ENCODE results near the gene ADRB1.

ADRB1 gene

GRCh38 chr10:114079421-114079820, 35.8 kb downstream of the ADRB1 start:
- no peaks in the 10 kb centered on the region for H3K27me3 ChIP-seq (replicated peaks; ENCODE audit: control insufficient read depth, insufficient read depth, low read length)
- H3K36me3 ChIP-seq (ENCODE audit: control insufficient read depth, insufficient read depth, low read length) = no peaks in the 10 kb centered on the region
- no peak overlapping the region for H3K4me3 ChIP-seq (replicated peaks; ENCODE audit: low read depth, low read length)
- no peak for TF ChIP-seq CTCF (IDR thresholded peaks at IDR 0.05; ENCODE audit: insufficient read depth, low read length, poor library complexity, severe bottlenecking)
- DNase-seq (ENCODE audit: extremely low read depth, insufficient read length) = no peak

- DNase-seq (ENCODE audit: extremely low read depth, insufficient read length) = no peak
- Histone ChIP-seq H3K27me3 (replicated peaks; ENCODE audit: control insufficient read depth, insufficient read depth, low read length) (no peaks in the 10 kb centered on the region), H3K4me3 (replicated peaks; ENCODE audit: low read depth, low read length) (no peak overlapping the region), H3K36me3 (ENCODE audit: control insufficient read depth, insufficient read depth, low read length) (no peaks in the 10 kb centered on the region)
- no peak for TF ChIP-seq CTCF (IDR thresholded peaks at IDR 0.05; ENCODE audit: insufficient read depth, low read length, poor library complexity, severe bottlenecking)
Measured at GRCh38 chr10:114081911-114082583, 38.4 kb downstream of the ADRB1 start.

GRCh38 chr10:114083040-114083439, 39.4 kb downstream of the ADRB1 start:
- TF ChIP-seq CTCF (IDR thresholded peaks at IDR 0.05; ENCODE audit: insufficient read depth, low read length, poor library complexity, severe bottlenecking) = no peak

GRCh38 chr10:114084215-114084614, 40.5 kb downstream of the ADRB1 start:
- TF ChIP-seq CTCF (IDR thresholded peaks at IDR 0.05; ENCODE audit: insufficient read depth, low read length, poor library complexity, severe bottlenecking) = no peak
- Histone ChIP-seq H3K27me3 (replicated peaks; ENCODE audit: control insufficient read depth, insufficient read depth, low read length) (no peaks in the 10 kb centered on the region), H3K36me3 (ENCODE audit: control insufficient read depth, insufficient read depth, low read length) (no peaks in the 10 kb centered on the region), H3K4me3 (replicated peaks; ENCODE audit: low read depth, low read length) (no peak overlapping the region)
- DNase-seq (ENCODE audit: extremely low read depth, insufficient read length) = no peak

More at GRCh38 chr10:114083040-114083439, 39.4 kb downstream of the ADRB1 start:
- DNase-seq (ENCODE audit: extremely low read depth, insufficient read length) = no peak
- Histone ChIP-seq H3K27me3 (replicated peaks; ENCODE audit: control insufficient read depth, insufficient read depth, low read length) (no peaks in the 10 kb centered on the region), H3K4me3 (replicated peaks; ENCODE audit: low read depth, low read length) (no peak overlapping the region), H3K36me3 (ENCODE audit: control insufficient read depth, insufficient read depth, low read length) (no peaks in the 10 kb centered on the region)

- peak; percentile 3 for TF ChIP-seq CTCF (IDR thresholded peaks at IDR 0.05; ENCODE audit: insufficient read depth, low read length, poor library complexity, severe bottlenecking)
- no peaks in the 10 kb centered on the region for H3K36me3 ChIP-seq (ENCODE audit: control insufficient read depth, insufficient read depth, low read length)
- no peaks in the 10 kb centered on the region for H3K27me3 ChIP-seq (replicated peaks; ENCODE audit: control insufficient read depth, insufficient read depth, low read length)
- H3K4me3 ChIP-seq (replicated peaks; ENCODE audit: low read depth, low read length) = no peak overlapping the region
- no peak for DNase-seq (ENCODE audit: extremely low read depth, insufficient read length)
Measured at GRCh38 chr10:114087255-114087654, 43.6 kb downstream of the ADRB1 start.

GRCh38 chr10:114087655-114088054, 44.0 kb downstream of the ADRB1 start:
- DNase-seq (ENCODE audit: extremely low read depth, insufficient read length) = no peak
- peak; percentile 8 for TF ChIP-seq CTCF (IDR thresholded peaks at IDR 0.05; ENCODE audit: insufficient read depth, low read length, poor library complexity, severe bottlenecking)
- Histone ChIP-seq H3K36me3 (ENCODE audit: control insufficient read depth, insufficient read depth, low read length) (no peaks in the 10 kb centered on the region), H3K4me3 (replicated peaks; ENCODE audit: low read depth, low read length) (no peak overlapping the region), H3K27me3 (replicated peaks; ENCODE audit: control insufficient read depth, insufficient read depth, low read length) (no peaks in the 10 kb centered on the region)

Measured in GM06990 (cell line).